Activated B cell treated with CpG ODN at 0.5 μM for 24 hours (primary cell): ENCODE measurements around the gene RNF207. TPM values are rescaled to one million over a fixed set of nuclear protein-coding genes. Genes with fewer than 3 reads are reported as not detected.

Experiments
- ATAC-seq: fragments of 200-7000 bp; cut with Tn5 transposase; one replicate; pipeline ENCODE4 v1.10.0; 2021; ENCODE audit warnings: low read depth, mild to moderate bottlenecking, moderate library complexity
- CTCF ChIA-PET: fragments of 350-600 bp; sonication (Branson Sonifier 250); formaldehyde crosslinking; loops from one replicate; lab custom pipeline; 2021; ENCODE audit warnings: antibody characterized with exemption; lab: Charles Lee
- POLR2A ChIA-PET: fragments of 350-600 bp; sonication (Branson Sonifier 250); formaldehyde crosslinking; loops from one replicate; lab custom pipeline; 2021; ENCODE audit warnings: antibody characterized with exemption; lab: Charles Lee
- DNase-seq: peaks from one replicate; pipeline ENCODE4 v3.0.0; 2022
- H3K27ac Mint-ChIP-seq: one replicate; pipeline ENCODE4 v1.8.0; 2020; ENCODE audit warnings: mixed read lengths
- H3K27me3 Mint-ChIP-seq: one replicate; pipeline ENCODE4 v1.8.0; 2021; ENCODE audit warnings: mixed read lengths
- H3K36me3 Mint-ChIP-seq: one replicate; pipeline ENCODE4 v1.8.0; 2021; ENCODE audit warnings: low read depth, mixed read lengths
- H3K4me1 Mint-ChIP-seq: one replicate; pipeline ENCODE4 v1.8.0; 2021; ENCODE audit warnings: mixed read lengths
- H3K4me3 Mint-ChIP-seq: one replicate; pipeline ENCODE4 v1.8.0; 2020; ENCODE audit warnings: mild to moderate bottlenecking, mixed read lengths
- H3K9me3 Mint-ChIP-seq: one replicate; pipeline ENCODE4 v1.8.0; 2020; ENCODE audit warnings: mixed read lengths
- CTCF ChIP-seq: fragments of 200-600 bp; IDR thresholded peaks from one replicate; pipeline ENCODE4 v1.8.0; 2022; ENCODE audit warnings: antibody characterized with exemption, mild to moderate bottlenecking
- intact Hi-C: fragments of 100-400 bp; cut with micrococcal nuclease; formaldehyde crosslinking; loops from one replicate; pipeline ENCODE4 v1.15.1; 2024
- total RNA-seq: library from RNA; stranded (reverse); gene quantifications from 2 replicates; pipeline ENCODE4 v1.2.3, GENCODE V29; 2022

The RNF207 gene
- total RNA-seq, 1 donor from 2014 or later: 3.3 TPM

DNA sequence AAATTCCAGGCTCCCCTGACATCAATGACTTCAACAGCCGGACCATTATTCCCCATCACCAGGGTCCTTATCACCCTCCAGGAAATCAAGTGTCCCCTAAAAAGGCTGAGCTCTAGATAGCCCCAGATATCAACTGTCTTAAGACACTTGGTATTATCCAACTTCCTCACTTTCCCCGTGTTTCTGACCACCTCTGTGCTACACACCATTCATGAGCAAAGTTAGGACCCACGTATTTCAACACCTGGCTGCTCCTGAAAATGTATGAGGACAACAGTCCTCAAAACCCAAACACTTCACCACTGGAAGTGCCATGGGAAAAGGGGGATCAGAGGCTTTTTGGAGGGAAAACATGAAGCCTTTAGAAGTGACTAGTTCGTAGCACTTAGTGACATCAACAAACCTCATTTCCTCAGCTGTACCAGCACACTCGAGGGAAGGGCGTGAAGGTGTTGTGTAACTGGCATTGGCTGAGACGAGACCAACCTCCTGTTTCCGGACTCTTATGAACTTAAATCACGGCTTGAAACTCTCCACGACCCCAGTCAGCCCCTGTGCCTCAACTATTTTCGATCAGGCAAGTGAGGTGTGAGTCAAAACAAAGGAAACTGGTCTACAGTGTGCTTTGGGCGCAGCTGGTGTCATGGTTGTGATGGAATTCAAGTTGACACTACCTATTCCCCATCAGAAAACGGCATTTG is 21.7 kb upstream of the RNF207 start:
- ChIA-PET CTCF (no interaction called here), POLR2A (no interaction called here)
- Mint-ChIP-seq H3K9me3 (no peaks in the 10 kb centered on the region), H3K4me3 (no peak overlapping the region), H3K36me3 (peaks cover 51% of the 10 kb centered on the region), H3K4me1 (peaks cover 22% of the 10 kb centered on the region), H3K27me3 (peaks cover 12% of the 10 kb centered on the region), H3K27ac (no peak overlapping the region)
- no peak for DNase-seq
- no peak for ATAC-seq
- no peak for TF ChIP-seq CTCF
- intact Hi-C loops: no loop called here

GRCh38 chr1:6185151-6185550 is 20.8 kb upstream of the RNF207 start:
- Mint-ChIP-seq H3K27ac (no peak overlapping the region), H3K36me3 (peaks cover 59% of the 10 kb centered on the region), H3K4me3 (no peak overlapping the region), H3K9me3 (no peaks in the 10 kb centered on the region), H3K4me1 (peaks cover 21% of the 10 kb centered on the region), H3K27me3 (peaks cover 12% of the 10 kb centered on the region)
- ATAC-seq: no peak
- no peak for TF ChIP-seq CTCF
- POLR2A ChIA-PET: no interaction called here
- DNase-seq: no peak
- intact Hi-C loops: no loop called here
- CTCF ChIA-PET: no interaction called here

DNA sequence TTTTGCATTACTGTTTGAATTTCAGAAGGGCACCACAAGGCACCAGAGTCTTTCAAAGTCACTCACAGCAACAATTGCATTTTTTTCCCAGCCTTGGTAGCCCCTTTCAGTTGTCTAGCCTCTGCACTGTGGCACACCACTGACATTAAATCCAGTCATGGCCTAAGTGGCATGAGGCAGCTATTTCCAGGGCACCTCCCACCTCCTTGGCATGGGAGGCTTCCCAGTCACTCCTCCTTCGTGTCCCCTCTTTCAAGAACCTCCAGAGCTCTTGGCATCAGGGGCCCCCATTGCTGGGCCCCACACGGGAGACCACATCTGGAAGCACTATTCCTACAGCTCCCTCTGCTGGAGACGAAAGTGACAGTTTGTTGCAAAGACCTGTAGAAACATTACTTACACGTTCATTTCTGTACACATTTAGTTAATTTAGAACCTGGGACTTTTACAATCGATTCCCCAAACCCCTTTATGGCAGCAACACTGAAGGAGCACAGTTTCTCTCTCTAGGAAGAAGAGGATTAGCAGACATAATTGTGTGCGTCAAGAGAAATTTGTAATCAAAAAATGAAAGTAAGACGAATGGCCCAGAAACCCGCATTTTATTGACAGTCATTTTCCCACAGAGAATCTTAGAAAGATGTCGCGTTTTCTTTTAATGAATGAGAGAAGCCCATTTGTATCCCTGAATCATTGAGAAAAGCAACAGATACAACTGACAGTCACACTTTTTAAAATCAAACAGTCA is 20.1 kb upstream of the RNF207 start:
- Mint-ChIP-seq H3K36me3 (peaks cover 65% of the 10 kb centered on the region), H3K27ac (no peak overlapping the region), H3K9me3 (no peaks in the 10 kb centered on the region), H3K27me3 (peaks cover 10% of the 10 kb centered on the region), H3K4me1 (peaks cover 18% of the 10 kb centered on the region), H3K4me3 (no peak overlapping the region)
- POLR2A ChIA-PET: no interaction called here
- no peak for ATAC-seq
- DNase-seq: no peak
- TF ChIP-seq CTCF: no peak
- CTCF ChIA-PET: no interaction called here
- intact Hi-C loops: no loop called here

- no peak for TF ChIP-seq CTCF
- H3K27ac Mint-ChIP-seq: no peak overlapping the region
Measured at GRCh38 chr1:6188466-6188865, 17.5 kb upstream of the RNF207 start.

GRCh38 chr1:6191968-6192367 is 14.0 kb upstream of the RNF207 start:
- intact Hi-C loops: no loop called here
- TF ChIP-seq CTCF: no peak
- CTCF ChIA-PET: no interaction called here
- Mint-ChIP-seq H3K36me3 (peaks cover 71% of the 10 kb centered on the region), H3K4me1 (peaks cover 11% of the 10 kb centered on the region), H3K4me3 (no peak overlapping the region), H3K9me3 (no peaks in the 10 kb centered on the region), H3K27ac (no peak overlapping the region), H3K27me3 (no peaks in the 10 kb centered on the region)
- POLR2A ChIA-PET: interaction anchor here (0.7 kb wide), 1 partner anchor 410 kb away, joined by 4 read pairs; no protein-coding TSS in a partner anchor
- DNase-seq: no peak
- ATAC-seq: no peak

More at GRCh38 chr1:6188466-6188865, 17.5 kb upstream of the RNF207 start:
- ChIA-PET POLR2A (no interaction called here), CTCF (interaction anchor here (1.1 to 1.5 kb wide), 2 partner anchors 10 to 13 kb away, joined by 3 to 4 read pairs; no protein-coding TSS in a partner anchor)
- DNase-seq (no peak), ATAC-seq (no peak)
- Mint-ChIP-seq H3K4me3 (no peak overlapping the region), H3K36me3 (peaks cover 82% of the 10 kb centered on the region), H3K4me1 (peaks cover 5% of the 10 kb centered on the region), H3K9me3 (no peaks in the 10 kb centered on the region), H3K27me3 (no peaks in the 10 kb centered on the region)
- intact Hi-C loops: no loop called here
